ENCODE measurements around the gene GJD3.

DNA sequence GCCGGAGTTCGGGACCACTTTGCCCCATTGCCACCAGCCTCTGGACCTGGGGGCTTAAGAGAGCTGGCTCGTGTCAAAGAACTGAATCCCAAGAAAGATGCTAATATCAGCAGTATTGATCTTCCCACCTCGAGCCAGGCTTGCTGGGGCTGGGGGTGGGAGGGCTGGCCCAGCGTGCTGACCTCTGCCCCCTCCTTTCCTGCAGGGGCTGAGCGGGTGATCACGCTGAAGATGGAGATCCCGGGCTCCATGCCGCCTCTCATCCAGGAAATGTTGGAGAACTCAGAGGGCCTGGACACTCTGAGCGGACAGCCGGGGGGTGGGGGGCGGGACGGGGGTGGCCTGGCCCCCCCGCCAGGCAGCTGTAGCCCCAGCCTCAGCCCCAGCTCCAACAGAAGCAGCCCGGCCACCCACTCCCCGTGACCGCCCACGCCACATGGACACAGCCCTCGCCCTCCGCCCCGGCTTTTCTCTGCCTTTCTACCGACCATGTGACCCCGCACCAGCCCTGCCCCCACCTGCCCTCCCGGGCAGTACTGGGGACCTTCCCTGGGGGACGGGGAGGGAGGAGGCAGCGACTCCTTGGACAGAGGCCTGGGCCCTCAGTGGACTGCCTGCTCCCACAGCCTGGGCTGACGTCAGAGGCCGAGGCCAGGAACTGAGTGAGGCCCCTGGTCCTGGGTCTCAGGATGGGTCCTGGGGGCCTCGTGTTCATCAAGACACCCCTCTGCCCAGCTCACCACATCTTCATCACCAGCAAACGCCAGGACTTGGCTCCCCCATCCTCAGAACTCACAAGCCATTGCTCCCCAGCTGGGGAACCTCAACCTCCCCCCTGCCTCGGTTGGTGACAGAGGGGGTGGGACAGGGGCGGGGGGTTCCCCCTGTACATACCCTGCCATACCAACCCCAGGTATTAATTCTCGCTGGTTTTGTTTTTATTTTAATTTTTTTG, 8.5 kb downstream of the GJD3 start:
- TF ChIP-seq, protein P1, sequence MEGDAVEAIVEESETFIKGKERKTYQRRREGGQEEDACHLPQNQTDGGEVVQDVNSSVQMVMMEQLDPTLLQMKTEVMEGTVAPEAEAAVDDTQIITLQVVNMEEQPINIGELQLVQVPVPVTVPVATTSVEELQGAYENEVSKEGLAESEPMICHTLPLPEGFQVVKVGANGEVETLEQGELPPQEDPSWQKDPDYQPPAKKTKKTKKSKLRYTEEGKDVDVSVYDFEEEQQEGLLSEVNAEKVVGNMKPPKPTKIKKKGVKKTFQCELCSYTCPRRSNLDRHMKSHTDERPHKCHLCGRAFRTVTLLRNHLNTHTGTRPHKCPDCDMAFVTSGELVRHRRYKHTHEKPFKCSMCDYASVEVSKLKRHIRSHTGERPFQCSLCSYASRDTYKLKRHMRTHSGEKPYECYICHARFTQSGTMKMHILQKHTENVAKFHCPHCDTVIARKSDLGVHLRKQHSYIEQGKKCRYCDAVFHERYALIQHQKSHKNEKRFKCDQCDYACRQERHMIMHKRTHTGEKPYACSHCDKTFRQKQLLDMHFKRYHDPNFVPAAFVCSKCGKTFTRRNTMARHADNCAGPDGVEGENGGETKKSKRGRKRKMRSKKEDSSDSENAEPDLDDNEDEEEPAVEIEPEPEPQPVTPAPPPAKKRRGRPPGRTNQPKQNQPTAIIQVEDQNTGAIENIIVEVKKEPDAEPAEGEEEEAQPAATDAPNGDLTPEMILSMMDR (IDR thresholded peaks at IDR 0.05; ENCODE audit: low read length) = no peak
- TF ChIP-seq EZH2 (optimal IDR thresholded peaks at IDR 0.05; ENCODE audit: low read depth, low read length) = no peak

Measured in MM.1S (cell line).